ENCODE data around the gene CCDC170.

The CCDC170 gene

DNA sequence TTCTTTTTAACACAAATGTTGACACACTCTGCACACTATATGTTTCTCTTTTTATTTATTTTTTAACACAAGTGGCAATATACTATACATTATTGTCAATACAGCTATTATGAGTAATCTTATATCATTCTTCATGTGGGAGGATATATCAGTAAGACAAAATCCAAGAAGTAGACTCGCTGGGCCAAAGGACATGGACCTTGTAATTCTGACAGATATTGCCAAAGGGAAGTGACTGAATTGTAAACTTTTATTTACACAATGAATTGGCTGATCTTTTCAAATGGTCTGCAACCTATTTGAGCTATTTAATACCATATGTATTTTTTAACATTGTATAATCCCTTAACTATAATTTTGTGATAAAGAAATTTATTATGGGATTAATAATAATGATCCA, 56.0 kb downstream of the CCDC170 start:
- no peak for DNase-seq (ENCODE audit: low spot score)
- TF ChIP-seq, protein P1, sequence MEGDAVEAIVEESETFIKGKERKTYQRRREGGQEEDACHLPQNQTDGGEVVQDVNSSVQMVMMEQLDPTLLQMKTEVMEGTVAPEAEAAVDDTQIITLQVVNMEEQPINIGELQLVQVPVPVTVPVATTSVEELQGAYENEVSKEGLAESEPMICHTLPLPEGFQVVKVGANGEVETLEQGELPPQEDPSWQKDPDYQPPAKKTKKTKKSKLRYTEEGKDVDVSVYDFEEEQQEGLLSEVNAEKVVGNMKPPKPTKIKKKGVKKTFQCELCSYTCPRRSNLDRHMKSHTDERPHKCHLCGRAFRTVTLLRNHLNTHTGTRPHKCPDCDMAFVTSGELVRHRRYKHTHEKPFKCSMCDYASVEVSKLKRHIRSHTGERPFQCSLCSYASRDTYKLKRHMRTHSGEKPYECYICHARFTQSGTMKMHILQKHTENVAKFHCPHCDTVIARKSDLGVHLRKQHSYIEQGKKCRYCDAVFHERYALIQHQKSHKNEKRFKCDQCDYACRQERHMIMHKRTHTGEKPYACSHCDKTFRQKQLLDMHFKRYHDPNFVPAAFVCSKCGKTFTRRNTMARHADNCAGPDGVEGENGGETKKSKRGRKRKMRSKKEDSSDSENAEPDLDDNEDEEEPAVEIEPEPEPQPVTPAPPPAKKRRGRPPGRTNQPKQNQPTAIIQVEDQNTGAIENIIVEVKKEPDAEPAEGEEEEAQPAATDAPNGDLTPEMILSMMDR (IDR thresholded peaks at IDR 0.05; ENCODE audit: extremely low read depth, insufficient read depth, missing control alignments), result no peak
- in situ Hi-C loops (cut with MboI; ENCODE audit: low pct_unique_long_range_greater_than_20kb, low sequenced_read_pairs, unreplicated experiment), result no loop called here

DNA sequence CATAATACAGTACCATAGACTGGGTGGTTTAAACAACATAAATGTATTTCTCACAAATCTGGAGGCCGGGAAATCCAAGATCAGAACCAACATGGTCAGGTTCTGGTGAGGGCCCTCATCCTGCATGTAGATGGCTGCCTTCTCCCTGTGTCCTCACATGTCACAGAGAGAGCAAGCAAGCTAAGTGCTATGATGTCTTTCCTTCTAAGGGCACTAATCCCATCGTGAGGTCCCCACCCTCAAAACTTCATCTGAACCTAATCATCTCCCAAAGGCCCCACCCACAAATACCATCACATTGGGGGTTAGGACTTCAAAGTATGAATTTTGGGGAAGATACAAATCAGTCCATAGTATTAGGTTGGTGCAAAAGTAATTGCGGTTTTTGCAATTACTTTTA, 56.8 kb downstream of the CCDC170 start:
- in situ Hi-C loops (cut with MboI; ENCODE audit: low pct_unique_long_range_greater_than_20kb, low sequenced_read_pairs, unreplicated experiment), result no loop called here
- DNase-seq (ENCODE audit: low spot score), result no peak
- TF ChIP-seq, protein P1 (IDR thresholded peaks at IDR 0.05; ENCODE audit: extremely low read depth, insufficient read depth, missing control alignments), result no peak

DNA sequence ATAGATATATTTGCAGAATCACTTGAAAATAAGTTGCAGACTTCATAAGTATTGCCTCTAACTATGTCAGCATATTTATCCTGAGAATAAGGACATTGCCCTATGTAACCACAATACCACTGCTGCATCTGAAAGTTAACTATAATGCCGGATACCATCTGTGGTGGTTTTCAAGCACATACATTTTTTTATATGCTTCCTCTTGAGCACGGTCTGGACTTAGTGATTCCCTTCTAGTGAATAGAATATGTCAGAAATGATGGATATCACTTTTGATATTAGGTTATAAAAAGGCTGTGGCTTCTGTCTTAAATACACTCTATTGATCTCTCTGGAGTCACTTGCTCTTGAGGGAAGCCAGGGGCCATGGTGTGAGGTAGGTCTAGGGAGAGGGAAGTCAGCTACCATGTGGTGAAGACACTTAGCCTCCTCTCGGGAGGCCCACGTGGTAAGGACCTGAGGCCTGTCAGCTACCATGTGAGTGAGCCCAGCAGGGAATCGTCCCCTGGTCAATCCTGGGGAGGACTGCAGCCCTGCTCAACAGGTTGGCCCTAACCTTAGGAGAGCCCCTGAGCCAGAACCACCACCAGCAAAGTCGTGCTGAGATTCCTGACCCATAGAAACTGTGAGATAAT, 57.5 kb downstream of the CCDC170 start:
- no peak for DNase-seq (ENCODE audit: low spot score)
- in situ Hi-C loops (cut with MboI; ENCODE audit: low pct_unique_long_range_greater_than_20kb, low sequenced_read_pairs, unreplicated experiment), result no loop called here
- TF ChIP-seq, protein P1 (IDR thresholded peaks at IDR 0.05; ENCODE audit: extremely low read depth, insufficient read depth, missing control alignments), result no peak

DNA sequence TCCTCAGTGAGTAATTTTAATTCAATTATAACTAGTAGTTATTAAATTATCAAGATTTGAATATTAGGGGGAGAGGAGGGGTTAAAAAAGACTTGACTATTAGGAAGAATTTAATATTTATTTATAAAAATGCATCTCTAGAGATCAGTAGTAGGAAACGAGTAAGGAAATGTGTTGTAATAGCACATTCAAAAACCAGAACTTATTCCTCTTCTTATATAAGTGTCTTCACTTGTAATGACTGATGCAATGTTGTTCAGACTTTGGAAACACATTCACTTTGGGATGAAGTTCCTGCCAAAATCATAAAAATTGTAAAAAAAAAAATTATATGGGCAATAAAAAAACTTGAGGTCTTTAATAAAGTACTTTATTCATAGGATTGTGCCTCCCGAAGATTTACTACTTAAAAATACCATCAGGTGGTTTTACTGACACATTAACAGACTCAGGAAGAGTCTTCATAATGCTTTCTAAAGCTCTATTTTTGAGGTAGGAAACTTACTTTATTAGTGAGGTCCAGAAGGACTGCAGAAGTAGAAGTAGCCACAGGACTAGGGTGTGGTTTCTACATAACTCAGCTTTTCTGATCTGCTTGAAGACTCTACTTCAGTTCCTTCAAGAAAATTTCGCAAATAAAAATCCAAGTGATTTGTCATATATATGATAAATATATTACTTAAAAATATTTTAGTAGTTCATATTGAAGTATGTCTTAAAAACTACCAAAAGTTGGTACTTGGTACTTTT, 59.8 kb downstream of the CCDC170 start:
- TF ChIP-seq, protein P1 (IDR thresholded peaks at IDR 0.05; ENCODE audit: extremely low read depth, insufficient read depth, missing control alignments), result no peak
- in situ Hi-C loops (cut with MboI; ENCODE audit: low pct_unique_long_range_greater_than_20kb, low sequenced_read_pairs, unreplicated experiment), result no loop called here
- no peak for DNase-seq (ENCODE audit: low spot score)

DNA sequence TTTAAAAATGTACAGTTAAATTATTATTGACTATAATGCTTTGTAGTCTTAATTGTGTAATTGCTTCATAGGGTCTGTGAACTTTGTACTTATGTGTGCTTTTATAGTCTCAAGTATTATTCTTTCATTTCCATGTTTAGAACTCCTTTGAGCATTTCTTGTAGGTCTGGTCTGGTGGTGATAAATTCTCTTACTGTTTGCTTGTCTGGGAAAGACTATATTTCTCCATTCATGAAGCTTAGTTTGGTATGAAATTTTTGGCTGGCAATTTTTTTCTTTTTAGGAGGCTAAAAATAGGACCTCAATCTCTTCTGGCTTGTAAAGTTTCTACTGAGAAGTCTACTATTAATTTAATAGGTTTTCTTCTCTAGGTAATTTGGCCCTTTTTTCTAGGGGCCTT, 67.4 kb downstream of the CCDC170 start:
- in situ Hi-C loops (cut with MboI; ENCODE audit: low pct_unique_long_range_greater_than_20kb, low sequenced_read_pairs, unreplicated experiment), result no loop called here
- no peak for DNase-seq (ENCODE audit: low spot score)
- TF ChIP-seq, protein P1 (IDR thresholded peaks at IDR 0.05; ENCODE audit: extremely low read depth, insufficient read depth, missing control alignments), result no peak

DNA sequence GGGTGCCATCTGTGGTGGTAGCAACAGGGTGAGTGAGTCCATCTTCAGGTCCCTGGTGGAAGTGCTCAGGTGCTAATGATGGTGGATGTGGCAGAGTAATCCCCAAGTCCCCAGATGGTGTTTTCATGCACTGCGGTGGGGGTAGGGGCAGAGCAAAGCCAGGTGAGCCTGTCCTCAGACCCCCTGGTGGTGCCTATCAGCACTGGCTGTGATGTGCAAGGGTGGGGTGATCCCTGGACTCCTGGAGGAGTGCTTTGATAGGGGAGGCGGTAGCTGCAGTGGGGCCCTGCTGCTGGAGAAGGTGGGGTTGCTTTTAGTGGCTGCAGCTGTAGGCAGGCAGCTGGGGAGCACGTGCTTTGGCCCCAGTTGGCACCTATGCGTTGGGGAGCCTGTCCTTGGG, 70.8 kb downstream of the CCDC170 start:
- in situ Hi-C loops (cut with MboI; ENCODE audit: low pct_unique_long_range_greater_than_20kb, low sequenced_read_pairs, unreplicated experiment), result no loop called here
- TF ChIP-seq, protein P1 (IDR thresholded peaks at IDR 0.05; ENCODE audit: extremely low read depth, insufficient read depth, missing control alignments), result no peak
- DNase-seq (ENCODE audit: low spot score), result no peak

All from GM13977 (cell line).